ENCODE measurements around the gene IWS1. TPM values are rescaled to one million over a fixed set of nuclear protein-coding genes. Genes with fewer than 3 reads are reported as not detected.

IWS1 gene
- total RNA-seq, 1 experiment from 2014 or later = 46.6 TPM

GRCh38 chr2:127464470-127465257 is 61.6 kb downstream of the IWS1 start (continued):
- TF ChIP-seq POLR2A (IDR thresholded peaks at IDR 0.05; ENCODE audit: borderline replicate concordance, extremely low read depth, insufficient read depth, insufficient read length) = no peak

DNA sequence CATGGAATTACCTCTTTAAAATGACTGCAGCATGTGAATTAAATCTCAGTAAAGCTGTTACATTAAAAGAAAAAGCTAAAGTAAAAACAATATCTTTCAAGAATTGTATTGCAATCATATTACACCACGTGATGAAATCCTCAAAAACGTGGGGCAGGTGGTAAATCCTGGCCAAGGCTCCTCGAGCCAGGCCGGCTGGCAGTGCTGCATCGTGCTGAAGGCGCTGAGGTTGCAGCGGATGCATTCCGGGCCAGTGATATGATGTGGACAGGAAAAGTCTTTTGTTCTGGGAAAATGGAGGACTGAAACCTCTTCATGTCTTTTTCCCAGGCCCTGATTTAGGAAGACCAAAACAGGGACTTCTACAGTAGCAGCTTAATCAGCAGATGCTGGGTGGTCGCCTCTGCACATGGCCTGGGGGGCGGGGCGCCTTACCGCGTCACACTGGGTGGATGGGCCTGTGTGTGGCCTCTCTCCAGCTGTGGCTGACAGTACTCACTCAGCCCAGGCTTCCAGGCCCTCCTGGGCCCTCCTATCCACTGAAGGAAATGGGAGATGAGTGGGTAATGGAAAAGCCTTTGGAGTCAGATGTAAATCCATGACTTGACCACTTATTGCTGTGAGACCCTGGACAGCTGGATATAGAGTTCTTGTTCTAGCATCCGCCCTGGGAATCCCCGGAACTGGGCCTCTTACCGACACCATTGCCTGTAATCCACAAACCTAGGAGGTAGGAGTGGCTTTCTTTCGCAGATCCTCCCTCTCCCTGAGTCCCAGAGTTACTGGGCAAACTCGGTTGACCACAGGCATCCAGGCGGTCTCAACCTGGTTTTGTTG is 62.9 kb downstream of the IWS1 start:
- no peaks in the 10 kb centered on the region for H3K9me2 ChIP-seq (ENCODE audit: insufficient read depth)
- ChIA-PET CTCF (no interaction called here), POLR2A (no interaction called here), RAD21 (ENCODE audit: low non-redundant PET in 1 of 2, low total read pairs in 2 of 2, uncharacterized antibody in 2 of 2, unreplicated experiment in 2 of 2) (no interaction called here)
- no peak overlapping the region for H3K4me3 ChIP-seq (replicated peaks in 1 of 2; ENCODE audit: low read depth in 1 of 2, low read length in 2 of 2)
- H3K9ac ChIP-seq (ENCODE audit: low read length) = no peak overlapping the region
- no TSS peak for BruUV-seq (replicated peaks)
- H3K9me3 ChIP-seq (ENCODE audit: control insufficient read depth in 1 of 2, insufficient read depth in 1 of 2, low read depth in 1 of 2, low read length in 2 of 2) = no peaks in the 10 kb centered on the region
- no peak for ATAC-seq
- no peaks in the 10 kb centered on the region for H3K79me2 ChIP-seq (ENCODE audit: insufficient read depth, low read length)
- H4K20me1 ChIP-seq (ENCODE audit: insufficient read depth) = no peaks in the 10 kb centered on the region
- H2AFZ ChIP-seq (ENCODE audit: low read depth, low read length, poor library complexity, severe bottlenecking) = no peak overlapping the region
- no peak overlapping the region for H3K27ac ChIP-seq (ENCODE audit: low read depth, low read length)
- H3K4me1 ChIP-seq (ENCODE audit: control insufficient read depth in 1 of 2, insufficient read depth in 2 of 2, low read length in 2 of 2) = no peaks in the 10 kb centered on the region
- intact Hi-C loops (cut with micrococcal nuclease) = no loop called here
- H3K27me3 ChIP-seq (ENCODE audit: insufficient read depth, low read length) = no peaks in the 10 kb centered on the region
- no peak for DNase-seq (ENCODE audit: low read depth, low spot score)
- no peak overlapping the region for H3K4me2 ChIP-seq (ENCODE audit: low read length)
- no peaks in the 10 kb centered on the region for H3K36me3 ChIP-seq (ENCODE audit: control insufficient read depth in 1 of 2, insufficient read depth in 2 of 2, low read length in 2 of 2)
- TF ChIP-seq RAD21 (IDR thresholded peaks at IDR 0.05; ENCODE audit: low read depth) = no peak
- TF ChIP-seq EZH2 (IDR thresholded peaks at IDR 0.05) = no peak
- no peak for TF ChIP-seq EZH2phosphoT487 (IDR thresholded peaks at IDR 0.05; ENCODE audit: borderline replicate concordance)
- TF ChIP-seq, protein P1, sequence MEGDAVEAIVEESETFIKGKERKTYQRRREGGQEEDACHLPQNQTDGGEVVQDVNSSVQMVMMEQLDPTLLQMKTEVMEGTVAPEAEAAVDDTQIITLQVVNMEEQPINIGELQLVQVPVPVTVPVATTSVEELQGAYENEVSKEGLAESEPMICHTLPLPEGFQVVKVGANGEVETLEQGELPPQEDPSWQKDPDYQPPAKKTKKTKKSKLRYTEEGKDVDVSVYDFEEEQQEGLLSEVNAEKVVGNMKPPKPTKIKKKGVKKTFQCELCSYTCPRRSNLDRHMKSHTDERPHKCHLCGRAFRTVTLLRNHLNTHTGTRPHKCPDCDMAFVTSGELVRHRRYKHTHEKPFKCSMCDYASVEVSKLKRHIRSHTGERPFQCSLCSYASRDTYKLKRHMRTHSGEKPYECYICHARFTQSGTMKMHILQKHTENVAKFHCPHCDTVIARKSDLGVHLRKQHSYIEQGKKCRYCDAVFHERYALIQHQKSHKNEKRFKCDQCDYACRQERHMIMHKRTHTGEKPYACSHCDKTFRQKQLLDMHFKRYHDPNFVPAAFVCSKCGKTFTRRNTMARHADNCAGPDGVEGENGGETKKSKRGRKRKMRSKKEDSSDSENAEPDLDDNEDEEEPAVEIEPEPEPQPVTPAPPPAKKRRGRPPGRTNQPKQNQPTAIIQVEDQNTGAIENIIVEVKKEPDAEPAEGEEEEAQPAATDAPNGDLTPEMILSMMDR (IDR thresholded peaks at IDR 0.05 in 2 of 3, conservative IDR thresholded peaks at IDR 0.05 in 1 of 3; ENCODE audit: borderline replicate concordance in 1 of 3, insufficient read depth in 1 of 3, low read depth in 2 of 3, low read length in 2 of 3) = no peak
- no peak for TF ChIP-seq ZNF274 (IDR thresholded peaks at IDR 0.05; ENCODE audit: low read depth, low read length)
- no peak for TF ChIP-seq ELF1 (IDR thresholded peaks at IDR 0.05; ENCODE audit: borderline replicate concordance, low read depth)
- TF ChIP-seq FOSL1 (IDR thresholded peaks at IDR 0.05; ENCODE audit: low read depth) = no peak
- no peak for TF ChIP-seq SRF (IDR thresholded peaks at IDR 0.05; ENCODE audit: low read depth)
- no peak for TF ChIP-seq POLR2AphosphoS5 (IDR thresholded peaks at IDR 0.05; ENCODE audit: low read depth, low read length)
- no peak for TF ChIP-seq EGR1 (IDR thresholded peaks at IDR 0.05; ENCODE audit: low read depth)
- no peak for TF ChIP-seq REST (IDR thresholded peaks at IDR 0.05; ENCODE audit: low read depth)
- no peak for TF ChIP-seq ATF3 (IDR thresholded peaks at IDR 0.05)
- TF ChIP-seq, protein P2, sequence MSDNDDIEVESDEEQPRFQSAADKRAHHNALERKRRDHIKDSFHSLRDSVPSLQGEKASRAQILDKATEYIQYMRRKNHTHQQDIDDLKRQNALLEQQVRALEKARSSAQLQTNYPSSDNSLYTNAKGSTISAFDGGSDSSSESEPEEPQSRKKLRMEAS (IDR thresholded peaks at IDR 0.05) = no peak
- no peak for TF ChIP-seq SIN3A (IDR thresholded peaks at IDR 0.05; ENCODE audit: low read depth)
- no peak for TF ChIP-seq CBX3 (IDR thresholded peaks at IDR 0.05; ENCODE audit: low read depth)
- TF ChIP-seq TCF7L2 (IDR thresholded peaks at IDR 0.05; ENCODE audit: borderline replicate concordance, extremely low read depth, insufficient read depth, insufficient read length) = no peak
- no peak for TF ChIP-seq CEBPB (IDR thresholded peaks at IDR 0.05; ENCODE audit: low read depth)
- no peak for TF ChIP-seq ZFX (IDR thresholded peaks at IDR 0.05)

Measured in HCT116 (cell line).